Measurements from ENCODE around the gene ZNF678. TPM values are rescaled to one million over a fixed set of nuclear protein-coding genes. Genes with fewer than 3 reads are reported as not detected.
A peak's percentile ranks its signal among the peaks of the same experiment; 100 is the strongest.

ZNF678 gene
- total and polyA plus RNA-seq, 9 of the 15 experiments (the other 6 are each of a cell fraction or from before 2014, with no cell fraction given), result 3.0 to 16.8 (median 8.0) TPM

- TF ChIP-seq MXD1 (CRISPR knock-in tag; IDR thresholded peaks at IDR 0.05; ENCODE audit: borderline replicate concordance, poor library complexity, severe bottlenecking), result no peak
These were observed 14.1 kb downstream of the ZNF678 start (continued) for GRCh38 chr1:227577500-227577899.

GRCh38 chr1:227583354-227583753, 20.0 kb downstream of the ZNF678 start:
- Histone ChIP-seq H3K79me2 (ENCODE audit: control insufficient read depth, insufficient read depth, low read length) (peaks cover 27% of the 10 kb centered on the region), H3K9me3 (replicated peaks; ENCODE audit: control insufficient read depth, insufficient read depth, low read depth, low read length) (peaks cover 5% of the 10 kb centered on the region; the same call in 1 of the 2 replicates), H3K4me1 (replicated peaks in 1 of 2; ENCODE audit: control insufficient read depth in 2 of 2, insufficient read depth in 2 of 2, low read length in 2 of 2) (no peaks in the 10 kb centered on the region), H3K27ac (ENCODE audit: extremely low read depth, low read depth, low read length) (no peak overlapping the region), H3K4me2 (ENCODE audit: insufficient read depth, low read length) (no peak overlapping the region), H3K27me3 (ENCODE audit: control insufficient read depth in 2 of 2, insufficient read depth in 2 of 2, low read length in 2 of 2) (no peaks in the 10 kb centered on the region), H3K9ac (ENCODE audit: insufficient read depth in 1 of 2, low read depth in 2 of 2, low read length in 2 of 2) (no peak overlapping the region), H3K9me1 (ENCODE audit: control insufficient read depth, insufficient read depth, low read length) (no peaks in the 10 kb centered on the region), H2AFZ (ENCODE audit: low read depth, low read length) (no peak overlapping the region), H3K4me3 (no peak overlapping the region), H3K36me3 (ENCODE audit: control insufficient read depth, insufficient read depth, low read length) (no peaks in the 10 kb centered on the region; the same call in 2 of the 3 replicates), H4K20me1 (replicated peaks; ENCODE audit: control insufficient read depth, insufficient read depth, low read length) (no peaks in the 10 kb centered on the region)
- intact Hi-C loops (cut with micrococcal nuclease) (no loop called here), in situ Hi-C loops (cut with MboI) (no loop called here)
- 61% methylated on average over 2 of the region's 2 CpGs for WGBS (ENCODE audit: insufficient coverage, low coverage, missing lambda C conversion rate)
- ChIA-PET POLR2A (interaction anchor here (0.6 kb wide), 1 partner anchor 123 kb away, joined by 3 read pairs; no protein-coding TSS in a partner anchor), CTCF (ENCODE audit: low intra/inter-chr PET ratio) (no interaction called here)
- ATAC-seq (no peak), FAIRE-seq (no peak), DNase-seq (ENCODE audit: extremely low read depth in 1 of 4, low spot score in 3 of 4) (no peak)
- BruUV-seq (replicated peaks), result no TSS peak
- TF ChIP-seq ZC3H8 (IDR thresholded peaks at IDR 0.05) (no peak), ZKSCAN3 (CRISPR knock-in tag; IDR thresholded peaks at IDR 0.05) (no peak), ZNF316 (IDR thresholded peaks at IDR 0.05) (peak; percentile 77), MAFK (IDR thresholded peaks at IDR 0.05; ENCODE audit: low read length) (peak; percentile 19; the same call in 1 of the 2 replicates), FOXP4 (CRISPR knock-in tag; IDR thresholded peaks at IDR 0.05; ENCODE audit: borderline replicate concordance) (no peak), THAP7 (CRISPR knock-in tag; IDR thresholded peaks at IDR 0.05) (no peak), MAFF (IDR thresholded peaks at IDR 0.05; ENCODE audit: low read length) (peak; percentile 44), PHB2 (IDR thresholded peaks at IDR 0.05; ENCODE audit: low read depth) (no peak), GTF2F1 (IDR thresholded peaks at IDR 0.05; ENCODE audit: low read depth, low read length) (no peak), MAFG (tag; conservative IDR thresholded peaks at IDR 0.05) (0 out of 2 replicates have a peak, but pooled peaks have one; percentile 18), HBP1 (CRISPR knock-in tag; IDR thresholded peaks at IDR 0.05) (no peak), ZNF395 (CRISPR knock-in tag; IDR thresholded peaks at IDR 0.05) (no peak), TCF15 (CRISPR knock-in tag; IDR thresholded peaks at IDR 0.05) (no peak)

All from K562 (cell line).